ENCODE measurements around the gene HUS1.
"Not testable (repeated sequence)": the region's sequence is repeated elsewhere in the genome, so short reads cannot be mapped to it uniquely, and the experiment has no call there.

The HUS1 gene

DNA sequence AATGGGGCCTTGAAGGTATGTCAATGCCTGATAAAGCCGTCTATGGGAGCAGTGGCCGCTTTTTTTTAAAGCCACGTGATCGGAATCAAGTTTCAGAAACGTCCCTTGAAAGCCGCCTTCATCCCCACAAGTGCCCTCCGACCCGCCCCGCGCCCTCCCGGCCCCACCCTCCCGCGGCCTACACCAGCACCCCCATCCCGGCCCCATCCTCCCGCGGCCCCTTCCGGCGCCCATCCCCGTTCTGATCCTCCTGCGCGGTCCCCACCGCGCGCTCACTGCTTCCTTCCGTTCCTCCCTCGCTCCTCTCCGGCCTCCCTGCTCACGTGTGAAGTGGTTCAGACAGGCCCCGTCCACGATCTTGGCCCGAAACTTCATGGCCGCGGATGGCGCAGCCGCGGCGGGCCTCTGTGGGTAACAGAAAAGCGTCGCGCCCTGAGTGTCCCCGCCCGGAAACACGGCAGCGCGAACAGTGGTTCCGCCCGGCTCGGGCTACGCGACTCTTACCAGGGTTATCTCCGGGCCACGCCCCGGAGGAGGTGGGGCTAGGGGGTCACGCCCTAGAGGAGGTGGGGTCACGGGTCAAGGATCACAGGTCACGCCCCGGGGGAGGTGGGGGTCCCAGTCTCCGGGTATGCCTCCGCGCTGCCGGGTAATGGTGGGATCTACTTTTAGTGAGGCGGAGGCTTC is at the start of gene HUS1:
Gene HUS1 (minus strand): TSS at position 471 of the 687 bp plus-strand sequence. CDS start 96 bp downstream, at position 375.
- H3K27ac Mint-ChIP-seq = peak within 1 kb of the TSS; percentile 96 to 99
- peak within 1 kb of the TSS; percentile 87 to 94 for H3K4me3 Mint-ChIP-seq

DNA sequence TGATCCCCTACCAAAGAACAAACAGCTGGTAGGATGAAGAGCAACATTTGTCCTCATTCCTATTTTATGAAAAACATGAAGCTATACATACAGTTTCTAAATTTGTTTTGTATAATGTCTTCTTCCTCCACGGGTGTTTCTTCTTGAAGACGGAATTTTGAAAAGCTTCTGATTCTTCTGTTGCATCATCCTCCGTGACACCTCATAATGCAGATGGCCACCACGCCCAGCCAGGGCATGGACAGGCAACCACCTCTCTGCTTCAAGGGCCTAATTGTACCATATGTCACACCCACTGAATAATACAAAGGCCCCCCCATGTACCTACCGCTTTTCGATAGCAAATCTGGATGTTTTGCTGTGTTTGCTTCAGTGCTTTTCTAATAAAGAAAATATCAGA is 49.5 kb upstream of the HUS1 start, which contains the start of gene SUN3:
Gene SUN3 (minus strand): TSS at position 170 of the 400 bp plus-strand sequence. CDS start 169 bp downstream, at position 1.
- H3K4me1 Mint-ChIP-seq = no peaks in the 10 kb centered on the region
- H3K27me3 Mint-ChIP-seq = peaks cover 22% of the 10 kb centered on the region
- no peak for DNase-seq
- no peak for ATAC-seq
- peaks cover 0 to 13% of the 10 kb centered on the region in 2 donors for H3K9me3 Mint-ChIP-seq
- H3K27ac Mint-ChIP-seq = no peak within 1 kb of the TSS
- H3K4me3 Mint-ChIP-seq = no peak within 1 kb of the TSS

More for the DNA sequence above, at the start of gene HUS1:
- peak; percentile 91 to 97 for DNase-seq
- Mint-ChIP-seq H3K9me3 (no peaks in the 10 kb centered on the region), H3K27me3 (no peaks in the 10 kb centered on the region), H3K4me1 (peaks cover 35% of the 10 kb centered on the region)
- peak; percentile 98 for ATAC-seq

DNA sequence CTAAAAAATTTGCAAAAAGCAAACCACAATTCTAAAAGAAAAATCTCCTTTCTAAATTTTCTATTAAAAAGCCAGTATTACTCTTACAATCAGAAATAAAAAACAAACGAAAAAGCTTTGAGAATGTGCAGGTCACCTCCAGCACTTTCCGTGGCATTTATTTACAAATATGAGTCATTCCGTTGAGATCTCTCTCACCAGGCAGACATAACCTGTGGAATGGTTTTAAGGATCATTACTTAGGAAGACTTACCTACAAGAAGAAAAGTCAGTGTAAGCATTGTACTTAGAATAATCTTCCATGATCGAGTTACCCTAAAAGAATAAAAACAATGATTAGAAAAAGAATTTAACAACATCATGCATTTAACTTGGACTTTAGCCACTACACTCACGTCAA is 46.2 kb upstream of the HUS1 start:
- Mint-ChIP-seq H3K27ac (no peak overlapping the region), H3K9me3 (peaks cover 21 to 29% of the 10 kb centered on the region in 2 donors), H3K4me3 (no peak overlapping the region), H3K4me1 (no peaks in the 10 kb centered on the region), H3K27me3 (peaks cover 22% of the 10 kb centered on the region)
- ATAC-seq (no peak), DNase-seq (no peak)

DNA sequence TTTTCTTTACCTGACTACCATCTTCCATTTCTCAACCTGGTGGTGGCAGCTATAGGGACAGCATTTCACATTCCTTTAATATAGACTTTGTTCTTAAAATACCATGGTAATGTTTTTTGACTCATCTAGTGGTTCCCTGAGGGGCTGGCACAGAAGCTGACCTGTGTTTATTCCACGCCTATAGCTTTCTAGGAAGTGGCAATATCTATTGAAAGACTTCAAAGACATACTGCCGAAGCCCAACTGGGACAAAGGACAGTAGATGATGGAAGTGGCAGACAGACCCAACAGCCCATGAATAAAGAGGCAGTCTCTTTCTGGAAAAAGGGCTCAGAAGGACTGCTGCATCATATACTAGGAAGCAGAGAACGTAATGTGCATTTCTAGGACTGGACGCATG is 38.3 kb upstream of the HUS1 start:
- peaks cover 21 to 26% of the 10 kb centered on the region in 2 donors for H3K9me3 Mint-ChIP-seq
- no peak overlapping the region for H3K4me3 Mint-ChIP-seq
- H3K4me1 Mint-ChIP-seq = no peaks in the 10 kb centered on the region
- DNase-seq = no peak
- H3K27me3 Mint-ChIP-seq = peaks cover 9% of the 10 kb centered on the region
- H3K27ac Mint-ChIP-seq = no peak overlapping the region
- ATAC-seq = no peak

DNA sequence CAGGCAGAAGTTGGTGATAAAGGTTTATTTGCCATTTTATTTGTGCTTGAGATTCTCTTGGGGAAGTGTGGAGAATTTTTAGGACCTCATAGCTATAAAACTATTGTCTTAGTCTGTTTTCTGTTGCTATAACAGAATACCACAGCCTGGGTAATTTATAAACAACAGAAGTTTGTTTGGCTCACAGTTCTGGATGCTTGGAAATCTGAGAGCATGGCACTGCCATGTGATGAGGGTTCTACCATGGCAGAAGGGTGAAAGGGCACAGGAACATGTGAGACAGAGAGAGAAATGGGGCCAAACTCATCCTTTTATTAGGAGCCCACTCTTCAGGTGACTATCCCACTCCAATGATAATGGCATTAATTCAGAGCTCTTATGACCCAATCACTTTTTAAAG is 37.2 kb upstream of the HUS1 start:
- peak overlapping the region in 1 of 2 donors; percentile 40 for H3K27ac Mint-ChIP-seq
- ATAC-seq (no peak), DNase-seq (no peak)
- no peaks in the 10 kb centered on the region for H3K4me1 Mint-ChIP-seq
- H3K4me3 Mint-ChIP-seq = no peak overlapping the region
- peaks cover 9% of the 10 kb centered on the region for H3K27me3 Mint-ChIP-seq
- peaks cover 14 to 19% of the 10 kb centered on the region in 2 donors for H3K9me3 Mint-ChIP-seq

DNA sequence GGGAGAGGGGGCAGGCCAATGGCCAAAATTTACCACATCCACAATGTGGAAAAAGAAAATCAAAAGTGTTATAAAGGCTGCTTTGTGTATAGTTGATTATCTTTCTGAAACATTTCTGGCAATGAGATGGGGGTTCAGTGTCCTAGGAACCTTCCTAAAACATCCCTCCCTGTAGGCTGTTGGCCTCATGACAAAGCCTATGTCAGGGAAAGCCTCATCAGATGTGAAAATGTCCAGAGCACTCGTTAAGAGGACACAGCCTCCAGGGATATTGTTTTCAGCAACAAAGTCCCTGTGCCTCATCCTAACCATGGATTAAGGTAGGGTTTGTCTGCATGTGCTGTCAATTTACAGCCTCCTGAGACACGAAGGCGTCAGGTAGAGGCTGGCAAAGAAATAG is 32.5 kb upstream of the HUS1 start:
- no peak for ATAC-seq
- no peak for DNase-seq
- Mint-ChIP-seq H3K4me1 (no peaks in the 10 kb centered on the region), H3K27ac (no peak overlapping the region), H3K4me3 (no peak overlapping the region), H3K9me3 (no peaks in the 10 kb centered on the region), H3K27me3 (peaks cover 9% of the 10 kb centered on the region)

GRCh38 chr7:48011323-48011722 is 31.9 kb upstream of the HUS1 start:
- H3K9me3 Mint-ChIP-seq = no peaks in the 10 kb centered on the region
- no peak overlapping the region for H3K4me3 Mint-ChIP-seq
- no peaks in the 10 kb centered on the region for H3K4me1 Mint-ChIP-seq
- H3K27me3 Mint-ChIP-seq = peaks cover 7% of the 10 kb centered on the region
- DNase-seq = no peak
- peak overlapping the region in 1 of 2 donors; percentile 54 for H3K27ac Mint-ChIP-seq
- ATAC-seq = no peak

DNA sequence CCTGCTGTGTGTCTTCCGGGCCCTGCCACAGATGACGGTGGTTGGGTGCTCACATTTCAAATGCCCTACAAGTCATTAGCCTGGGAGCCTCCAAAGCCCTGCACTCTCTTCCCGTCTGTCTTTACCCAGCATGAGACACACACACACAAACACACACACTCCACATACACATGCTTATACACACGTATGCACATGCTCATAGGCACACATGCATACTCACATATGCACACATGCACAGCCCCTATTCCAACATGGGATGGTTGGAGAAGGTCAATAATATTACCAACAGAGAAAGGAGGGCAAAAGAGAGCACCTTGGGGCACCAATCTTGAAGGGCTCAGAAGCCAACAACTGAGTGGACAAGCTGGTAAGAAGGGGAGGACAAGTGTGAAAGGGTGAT is 30.5 kb upstream of the HUS1 start:
- H3K9me3 Mint-ChIP-seq = no peaks in the 10 kb centered on the region
- DNase-seq (no peak), ATAC-seq (no peak)
- peaks cover 6% of the 10 kb centered on the region for H3K27me3 Mint-ChIP-seq
- H3K27ac Mint-ChIP-seq = no peak overlapping the region
- no peaks in the 10 kb centered on the region for H3K4me1 Mint-ChIP-seq
- H3K4me3 Mint-ChIP-seq = no peak overlapping the region

DNA sequence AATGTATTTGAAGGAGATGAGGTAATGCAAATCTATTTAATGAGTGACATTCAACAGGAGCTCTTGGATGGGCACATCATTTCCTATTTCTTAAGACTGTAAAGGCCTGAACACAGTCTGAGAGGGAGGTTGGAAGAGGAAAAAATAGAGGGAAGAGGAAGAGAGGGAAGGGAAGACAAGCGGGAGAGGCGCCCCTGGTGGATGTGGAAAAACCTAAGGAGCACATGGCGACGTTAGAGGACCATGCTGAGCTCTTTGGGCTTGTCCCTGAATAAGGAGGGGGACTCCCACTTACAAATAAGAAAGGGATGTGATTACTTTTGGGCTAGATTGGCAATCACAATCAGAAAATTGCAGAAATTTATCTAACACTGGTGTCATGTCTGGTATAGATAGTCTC is 29.8 kb upstream of the HUS1 start:
- no peak for ATAC-seq
- Mint-ChIP-seq H3K9me3 (no peaks in the 10 kb centered on the region), H3K4me3 (no peak overlapping the region), H3K27ac (no peak overlapping the region), H3K4me1 (no peaks in the 10 kb centered on the region), H3K27me3 (peaks cover 12% of the 10 kb centered on the region)
- no peak for DNase-seq

GRCh38 chr7:48006866-48007265 is 27.5 kb upstream of the HUS1 start:
- Mint-ChIP-seq H3K4me3 (no peak overlapping the region), H3K9me3 (no peaks in the 10 kb centered on the region), H3K27me3 (peaks cover 12% of the 10 kb centered on the region), H3K27ac (no peak overlapping the region), H3K4me1 (no peaks in the 10 kb centered on the region)
- no peak for DNase-seq
- ATAC-seq = no peak

DNA sequence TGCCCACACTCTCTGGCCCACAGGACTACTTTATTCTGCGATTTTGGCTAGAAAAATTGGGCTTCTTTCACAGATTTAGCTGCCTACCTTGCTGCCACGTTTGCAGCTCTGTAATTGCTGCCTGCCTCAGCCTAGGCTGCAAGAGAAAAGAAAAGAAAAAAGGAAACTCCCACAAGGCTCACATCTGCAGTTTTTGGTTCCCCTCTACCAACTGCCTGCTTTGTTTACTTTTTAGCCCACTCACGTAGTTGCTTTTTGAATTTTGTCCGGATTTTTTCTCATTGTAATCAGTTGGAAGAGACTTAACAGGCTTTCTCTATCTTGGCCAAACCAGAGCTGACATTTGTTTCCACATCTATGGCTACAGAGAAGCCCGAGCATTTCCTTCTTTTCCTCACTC is 25.2 kb upstream of the HUS1 start:
- Mint-ChIP-seq H3K27ac (no peak overlapping the region), H3K27me3 (peaks cover 12% of the 10 kb centered on the region), H3K4me3 (no peak overlapping the region), H3K9me3 (no peaks in the 10 kb centered on the region), H3K4me1 (no peaks in the 10 kb centered on the region)
- no peak for DNase-seq
- no peak for ATAC-seq

DNA sequence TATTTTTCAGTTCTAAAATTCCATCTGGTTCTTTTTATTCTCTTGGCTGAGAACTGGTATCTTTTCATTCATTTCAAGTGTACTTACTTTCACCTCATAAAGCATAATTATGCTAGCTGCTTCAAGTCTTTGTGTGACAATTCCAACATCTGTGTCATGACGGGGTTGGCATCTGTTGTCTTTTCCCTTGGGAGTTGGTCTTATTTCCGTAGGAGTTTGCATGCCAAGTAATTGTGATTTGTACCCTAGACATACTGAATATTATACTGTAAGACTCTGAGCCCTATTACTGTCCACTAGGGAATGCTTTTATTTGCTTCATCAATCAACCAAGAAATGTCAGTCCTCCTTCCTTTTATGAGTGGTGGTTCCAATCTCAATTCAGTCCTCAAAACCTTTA is 24.6 kb upstream of the HUS1 start:
- H3K9me3 Mint-ChIP-seq = no peaks in the 10 kb centered on the region
- ATAC-seq (no peak), DNase-seq (no peak)
- H3K4me1 Mint-ChIP-seq = no peaks in the 10 kb centered on the region
- H3K27me3 Mint-ChIP-seq = peaks cover 12% of the 10 kb centered on the region
- H3K4me3 Mint-ChIP-seq = no peak overlapping the region
- H3K27ac Mint-ChIP-seq = no peak overlapping the region

DNA sequence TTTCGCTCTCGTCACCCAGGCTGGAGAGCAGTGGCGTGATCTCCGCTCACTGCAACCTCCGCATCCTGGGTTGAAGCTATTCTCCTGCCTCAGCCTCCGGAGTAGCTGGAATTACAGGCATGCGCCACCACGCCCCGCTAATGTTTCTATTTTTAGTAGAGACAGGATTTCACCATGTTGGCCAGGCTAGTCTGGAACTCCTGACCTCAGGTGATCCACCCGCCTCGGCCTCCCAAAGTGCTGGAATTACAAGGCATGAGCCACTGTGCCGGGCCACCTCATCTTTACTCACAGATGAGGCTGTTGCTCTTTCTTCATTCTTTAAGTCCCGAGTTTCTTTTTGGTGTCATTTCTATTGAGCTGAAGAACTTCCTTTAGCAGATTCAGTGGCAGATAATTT is 20.7 kb upstream of the HUS1 start:
- not testable (repeated sequence) for ATAC-seq, H3K27me3 Mint-ChIP-seq, H3K4me1 Mint-ChIP-seq, H3K4me3 Mint-ChIP-seq, DNase-seq, H3K9me3 Mint-ChIP-seq, H3K27ac Mint-ChIP-seq

GRCh38 chr7:47999413-47999812 is 20.0 kb upstream of the HUS1 start:
- H3K9me3 Mint-ChIP-seq = peaks cover 10 to 11% of the 10 kb centered on the region in 2 donors
- ATAC-seq (no peak), DNase-seq (no peak)
- H3K27me3 Mint-ChIP-seq = peaks cover under 1% of the 10 kb centered on the region
- no peak overlapping the region for H3K27ac Mint-ChIP-seq
- H3K4me1 Mint-ChIP-seq = no peaks in the 10 kb centered on the region
- no peak overlapping the region for H3K4me3 Mint-ChIP-seq

DNA sequence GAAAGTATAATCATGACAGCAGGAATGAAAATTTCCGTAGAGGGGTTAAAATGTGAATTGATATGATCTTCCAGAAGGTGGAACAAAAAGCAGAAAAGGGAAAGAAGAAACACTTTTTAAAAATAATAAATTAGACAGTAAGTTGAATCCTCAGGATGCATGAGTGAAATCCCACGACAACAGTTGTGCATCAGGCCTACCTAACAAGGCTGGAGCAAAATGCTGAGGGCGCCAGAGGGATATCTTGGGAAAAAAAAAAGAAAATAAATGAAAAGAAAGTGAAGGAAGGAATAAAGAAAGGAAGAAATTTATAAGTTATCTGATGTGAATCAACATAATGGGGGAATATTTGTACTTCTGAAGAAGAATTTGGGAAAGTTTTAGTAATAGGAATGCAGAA is 13.0 kb upstream of the HUS1 start:
- H3K9me3 Mint-ChIP-seq = peaks cover 11 to 13% of the 10 kb centered on the region in 2 donors
- no peak for ATAC-seq
- peak overlapping the region; percentile 90 to 96 for H3K27ac Mint-ChIP-seq
- no peaks in the 10 kb centered on the region for H3K27me3 Mint-ChIP-seq
- peak overlapping the region; percentile 93 to 94 for H3K4me3 Mint-ChIP-seq
- peaks cover 19% of the 10 kb centered on the region for H3K4me1 Mint-ChIP-seq
- DNase-seq = no peak

- ATAC-seq (peak; percentile 98), DNase-seq (peak; percentile 82 to 90)
- Mint-ChIP-seq H3K4me3 (peak overlapping the region; percentile 93 to 94), H3K9me3 (peaks cover 11 to 13% of the 10 kb centered on the region in 2 donors), H3K4me1 (peaks cover 19% of the 10 kb centered on the region), H3K27ac (peak overlapping the region; percentile 90 to 96), H3K27me3 (no peaks in the 10 kb centered on the region)
These were observed 12.4 kb upstream of the HUS1 start for GRCh38 chr7:47991741-47992311.

Data from stimulated activated naive CD8-positive, alpha-beta T cell treated with anti-CD3 and anti-CD28 coated beads, Interleukin-15, amount 100 ng/mL, for 72 hours (primary cell).